Jurkat, Clone E6-1 (cell line): ENCODE data around the gene CDK14.

Source experiments
- DNase-seq: peaks from one replicate; pipeline ENCODE4 v3.0.0-alpha.2; 2011; ENCODE audit warnings: low read depth, low spot score
- H3K4me3 ChIP-seq: 2 replicates; pipeline ENCODE4 v1.5.1; 2011; ENCODE audit warnings: mild to moderate bottlenecking, low read length, control low read depth, moderate library complexity

The CDK14 gene

DNA sequence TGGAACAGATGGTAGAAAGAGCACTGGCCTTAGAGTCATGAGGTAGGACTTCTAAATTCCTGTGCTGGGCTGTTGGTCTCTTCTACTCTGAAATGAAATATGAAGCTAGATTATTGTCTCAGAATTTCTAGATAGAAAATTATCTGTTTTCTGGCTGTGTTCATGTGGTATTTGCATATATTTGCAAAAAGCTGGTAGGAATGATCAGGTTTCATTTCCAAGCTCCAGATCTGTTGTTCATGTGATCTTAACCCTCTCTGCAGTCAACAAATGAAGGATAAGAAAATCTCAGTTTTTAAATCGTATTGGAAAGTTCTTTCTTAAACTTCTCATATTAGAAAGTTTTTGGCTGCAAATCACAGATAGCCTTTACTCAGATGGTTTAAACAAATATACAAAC lies 248.3 kb downstream of the CDK14 start:
- no peak for DNase-seq
- H3K4me3 ChIP-seq, result no peak overlapping the region

DNA sequence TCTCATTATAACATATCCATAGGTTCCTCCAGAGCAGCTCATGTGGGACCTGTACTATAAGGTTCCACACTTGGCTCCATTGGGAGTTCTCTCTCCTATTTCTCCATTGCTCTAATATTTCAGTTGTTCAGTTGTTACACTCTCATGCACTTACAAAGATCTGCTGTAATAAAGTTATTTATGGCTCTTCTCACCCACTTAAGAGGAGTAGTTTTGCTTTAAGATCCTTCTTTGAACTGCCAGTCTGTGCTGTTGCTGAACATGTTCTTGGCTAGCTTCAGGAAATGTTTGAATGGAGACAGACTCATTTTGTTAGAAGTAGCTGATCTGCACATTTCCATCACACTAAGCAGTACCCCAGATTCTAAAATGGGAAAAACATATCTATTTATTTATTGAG lies 250.1 kb downstream of the CDK14 start:
- DNase-seq, result no peak
- no peak overlapping the region for H3K4me3 ChIP-seq

DNA sequence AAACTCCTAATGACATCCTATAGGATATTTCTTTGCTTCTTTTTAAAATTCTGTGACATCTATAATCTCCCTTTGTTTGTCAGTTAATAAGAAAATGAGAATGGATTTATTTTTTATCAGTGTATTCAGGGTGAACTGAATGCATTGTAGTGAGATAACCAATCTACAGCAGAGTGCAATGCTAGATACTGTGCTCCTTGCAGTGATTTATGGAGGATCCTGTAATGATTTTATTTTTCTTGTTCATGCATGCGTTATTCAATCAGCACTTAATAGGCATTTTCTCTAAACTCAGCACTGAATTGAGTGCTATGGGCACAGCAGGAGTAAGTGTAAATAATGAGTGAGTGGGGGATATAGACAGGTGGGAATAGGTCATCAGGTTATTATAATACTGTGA lies 253.9 kb downstream of the CDK14 start:
- no peak for DNase-seq
- H3K4me3 ChIP-seq, result no peak overlapping the region

DNA sequence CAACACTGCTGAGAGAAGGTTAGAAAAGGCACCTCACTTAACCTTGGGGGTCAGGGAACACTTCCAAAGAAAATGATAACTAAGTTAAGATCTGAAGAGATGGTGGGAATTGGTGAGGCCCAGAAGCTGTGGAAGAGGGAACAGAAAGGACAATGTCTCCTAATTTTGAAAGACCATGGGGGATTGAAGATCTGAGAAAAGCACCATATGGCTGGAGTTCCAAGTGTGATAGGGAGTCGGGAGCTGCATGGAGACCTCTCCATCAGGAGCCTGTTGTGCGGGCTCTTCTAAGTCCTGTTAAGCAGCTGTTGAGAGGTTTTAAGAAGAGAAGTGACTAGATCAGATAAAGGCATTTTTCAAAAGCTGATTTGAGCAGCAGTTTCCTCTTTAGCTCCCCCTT lies 254.3 kb downstream of the CDK14 start:
- H3K4me3 ChIP-seq, result no peak overlapping the region

DNA sequence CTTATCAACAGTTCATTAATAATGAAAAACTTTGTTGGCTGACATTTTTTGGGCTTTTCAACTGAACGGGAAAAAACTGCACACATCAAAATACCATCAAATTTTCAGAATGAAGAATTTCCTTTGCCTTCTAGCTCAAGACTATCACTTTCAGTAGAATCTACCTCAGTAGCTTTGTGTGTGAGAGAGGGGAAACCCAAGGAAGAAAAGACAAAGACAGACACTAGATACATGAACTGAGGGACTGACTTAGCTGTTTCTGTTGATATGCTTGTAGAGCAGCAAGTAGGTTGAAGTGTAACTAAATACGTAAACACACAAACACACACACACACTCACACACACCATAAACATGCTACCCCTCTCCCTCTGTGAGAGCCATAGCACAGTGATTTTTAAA lies 257.1 kb downstream of the CDK14 start:
- DNase-seq, result no peak
- no peak overlapping the region for H3K4me3 ChIP-seq

More for the DNA sequence above, 254.3 kb downstream of the CDK14 start:
- DNase-seq, result no peak

DNA sequence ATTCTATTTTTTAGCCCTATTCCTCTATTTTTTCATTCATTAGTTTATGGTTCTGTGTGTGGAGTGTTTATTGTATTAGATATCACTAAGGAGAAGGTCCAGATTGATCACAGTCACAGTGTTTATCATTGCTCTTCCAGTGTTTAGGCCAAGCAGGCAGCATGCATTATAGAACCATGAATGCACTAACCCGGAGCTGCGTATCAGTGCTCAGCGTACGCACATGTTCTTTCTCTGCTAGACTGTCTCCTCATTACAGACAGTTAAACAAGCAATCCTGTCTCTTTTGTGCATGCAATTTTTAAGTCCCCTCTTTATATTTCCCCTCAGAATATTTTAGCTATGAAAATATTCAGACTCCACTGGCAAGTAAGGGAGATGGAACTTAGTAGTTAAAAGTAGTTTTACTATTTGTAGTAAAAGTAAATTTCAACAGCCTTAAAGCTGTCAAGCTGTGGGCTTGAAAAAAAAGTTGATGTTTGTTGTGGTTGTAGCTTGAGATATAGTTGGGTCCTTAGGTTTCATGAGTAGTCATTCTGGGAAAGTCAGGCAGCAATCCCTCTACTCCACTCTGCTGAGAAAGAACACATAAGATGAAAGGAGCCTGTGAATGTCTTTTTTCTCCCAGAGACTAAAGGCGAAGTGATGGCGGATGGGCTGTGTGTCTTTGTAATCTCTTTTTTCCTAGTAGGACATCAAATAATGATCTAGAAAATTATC lies 260.4 kb downstream of the CDK14 start:
- H3K4me3 ChIP-seq, result no peak overlapping the region
- no peak for DNase-seq

DNA sequence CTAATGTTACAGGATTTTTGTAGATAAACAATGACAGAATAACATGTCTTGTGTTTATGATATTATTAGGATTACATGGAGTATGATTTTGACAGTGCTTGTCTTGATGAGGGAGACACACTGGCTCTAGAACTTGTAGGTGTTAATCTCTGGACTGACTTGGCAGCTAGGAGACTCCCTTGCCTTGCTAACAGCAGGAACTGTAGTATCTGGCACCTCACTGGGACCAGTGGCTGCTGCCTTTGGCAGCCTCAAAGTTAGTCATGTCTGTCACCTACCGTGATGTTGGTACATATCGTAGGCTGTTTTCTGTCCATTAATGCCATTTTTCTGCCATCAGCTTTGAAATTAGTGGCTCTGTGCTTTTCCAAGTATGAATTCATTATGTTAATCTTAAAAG lies 261.5 kb downstream of the CDK14 start:
- no peak for DNase-seq
- H3K4me3 ChIP-seq, result no peak overlapping the region

DNA sequence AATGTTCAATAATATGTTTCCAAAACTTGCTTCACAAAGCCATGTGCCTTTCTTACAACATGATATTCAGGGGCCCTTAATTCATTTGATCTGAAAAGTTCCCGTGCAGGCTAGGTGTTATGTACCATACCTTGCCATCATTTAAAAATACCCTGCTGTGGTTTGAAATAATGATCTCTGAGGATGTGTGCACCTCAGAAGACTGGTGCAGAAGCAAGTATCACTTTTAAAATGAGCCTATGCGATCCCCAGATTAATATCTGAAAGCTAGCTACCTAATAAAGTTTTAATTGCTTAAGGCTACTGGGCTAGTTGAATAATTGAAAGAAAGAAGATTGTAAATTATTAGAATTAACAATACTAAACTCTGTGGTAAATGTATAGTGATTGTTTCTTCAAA lies 262.4 kb downstream of the CDK14 start:
- no peak for DNase-seq
- H3K4me3 ChIP-seq, result no peak overlapping the region

DNA sequence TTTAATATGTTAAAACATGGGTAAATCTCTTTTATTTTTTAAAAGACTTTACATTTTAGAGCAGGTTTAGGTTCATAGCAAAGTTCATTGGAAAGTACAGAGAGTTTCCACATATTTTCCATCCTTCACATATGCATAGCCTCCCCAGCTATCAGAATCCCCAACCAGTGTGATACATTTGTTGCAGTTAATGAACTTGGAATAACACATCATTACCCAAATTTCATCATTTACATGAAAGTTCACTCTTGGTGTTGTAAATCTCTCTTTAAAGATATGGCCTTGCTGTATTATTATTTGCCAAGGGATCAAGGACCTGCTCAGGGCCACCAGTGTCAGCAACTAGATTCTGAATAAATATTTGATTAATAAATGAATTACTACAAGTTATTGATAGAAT lies 263.4 kb downstream of the CDK14 start:
- no peak overlapping the region for H3K4me3 ChIP-seq
- DNase-seq, result no peak

DNA sequence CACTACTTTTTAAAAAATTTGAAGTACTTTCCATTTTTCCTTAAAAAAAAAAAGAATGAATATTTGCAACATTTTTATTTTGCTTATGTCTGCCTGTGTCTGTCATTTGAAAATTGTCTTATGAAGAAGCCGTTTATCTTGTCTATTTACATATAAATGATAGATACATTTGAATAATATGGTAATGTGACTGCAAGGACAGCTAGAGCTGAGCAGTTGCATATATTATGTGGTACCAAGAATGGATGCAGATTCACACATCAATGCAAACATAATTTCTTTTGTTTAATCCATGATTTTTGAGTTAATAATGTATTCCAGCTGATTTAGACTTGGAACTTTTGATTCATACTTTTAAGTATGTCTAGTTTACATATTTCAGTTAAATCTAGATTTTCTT lies 268.0 kb downstream of the CDK14 start:
- no peak overlapping the region for H3K4me3 ChIP-seq
- DNase-seq, result no peak

DNA sequence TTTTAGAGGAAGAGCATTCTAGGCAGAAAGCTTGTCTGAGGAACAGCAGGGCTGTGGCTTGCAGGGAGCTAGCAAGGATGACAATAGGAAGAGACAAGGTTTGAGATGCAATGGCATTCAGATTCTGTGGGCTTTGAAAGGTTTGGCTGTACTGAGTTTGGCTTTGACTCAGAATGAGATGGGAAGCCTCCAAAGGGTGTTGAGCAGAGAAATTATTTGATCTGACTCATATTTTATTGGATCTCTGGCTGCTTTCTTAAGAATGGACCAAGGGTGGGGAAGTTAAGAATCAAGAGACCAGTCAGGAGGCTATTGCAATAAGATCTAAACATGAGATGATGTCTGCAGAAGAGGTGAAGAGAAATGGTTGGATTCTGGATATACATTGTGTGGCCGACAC lies 273.2 kb downstream of the CDK14 start:
- no peak overlapping the region for H3K4me3 ChIP-seq

DNA sequence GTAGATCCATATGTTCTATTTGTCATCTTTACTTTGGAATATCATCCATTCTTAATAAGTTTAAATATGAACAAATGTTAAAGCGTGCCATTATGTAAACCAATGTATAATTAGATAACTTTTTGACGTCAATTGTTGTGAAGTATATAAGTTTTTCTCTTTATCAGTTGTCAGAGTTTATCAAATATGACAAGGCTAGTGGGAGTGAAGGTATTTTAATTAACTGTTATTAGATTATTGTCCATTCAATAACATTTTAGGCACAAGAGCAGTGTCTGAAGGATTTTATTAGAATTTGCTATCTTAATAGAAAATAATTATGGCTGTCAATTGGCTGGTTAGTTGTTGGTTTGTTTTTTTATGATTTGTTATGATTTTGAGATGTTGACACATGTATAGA lies 280.6 kb downstream of the CDK14 start:
- H3K4me3 ChIP-seq, result no peak overlapping the region

More for the DNA sequence above, 273.2 kb downstream of the CDK14 start:
- no peak for DNase-seq

DNA sequence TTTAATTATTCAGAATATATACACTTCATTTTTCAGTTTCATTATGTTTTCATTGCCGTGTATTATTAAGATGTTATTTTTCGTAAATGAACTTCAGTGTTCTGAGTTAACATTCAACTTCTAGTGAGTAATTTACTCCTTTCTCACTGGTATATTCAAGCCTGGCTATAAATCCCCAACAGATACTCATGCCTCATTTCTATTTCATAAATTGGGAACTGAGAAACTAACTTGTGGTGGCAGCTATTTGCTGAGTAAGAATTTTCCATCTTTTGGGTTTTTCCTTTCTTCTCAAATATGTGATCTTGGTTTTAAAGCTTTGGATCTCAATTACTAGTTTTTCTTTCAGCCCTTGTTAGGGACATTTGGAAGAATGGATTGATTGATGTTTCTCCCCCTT lies 281.1 kb downstream of the CDK14 start:
- DNase-seq, result no peak
- H3K4me3 ChIP-seq, result no peak overlapping the region

More for the DNA sequence above, 280.6 kb downstream of the CDK14 start:
- no peak for DNase-seq

DNA sequence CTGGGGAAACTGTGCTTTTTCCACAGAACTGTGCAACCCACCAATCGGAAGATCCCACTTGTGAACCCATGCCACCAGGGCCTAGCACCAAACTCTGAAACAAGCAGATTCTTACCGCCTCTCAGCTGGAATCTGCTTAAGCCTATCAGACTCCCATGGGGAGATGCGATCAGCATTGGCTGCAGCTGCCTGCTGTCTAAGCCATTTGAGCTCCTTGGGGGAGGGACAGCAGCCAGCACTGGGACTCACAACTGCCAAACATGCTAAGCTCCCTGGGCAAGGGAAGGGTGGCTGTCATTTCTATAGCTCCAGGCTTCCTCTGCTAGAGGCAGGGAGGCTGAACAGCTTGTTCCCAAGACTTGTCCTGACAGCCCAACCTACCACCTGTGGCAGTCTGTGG lies 283.8 kb downstream of the CDK14 start:
- DNase-seq, result no peak
- no peak overlapping the region for H3K4me3 ChIP-seq

DNA sequence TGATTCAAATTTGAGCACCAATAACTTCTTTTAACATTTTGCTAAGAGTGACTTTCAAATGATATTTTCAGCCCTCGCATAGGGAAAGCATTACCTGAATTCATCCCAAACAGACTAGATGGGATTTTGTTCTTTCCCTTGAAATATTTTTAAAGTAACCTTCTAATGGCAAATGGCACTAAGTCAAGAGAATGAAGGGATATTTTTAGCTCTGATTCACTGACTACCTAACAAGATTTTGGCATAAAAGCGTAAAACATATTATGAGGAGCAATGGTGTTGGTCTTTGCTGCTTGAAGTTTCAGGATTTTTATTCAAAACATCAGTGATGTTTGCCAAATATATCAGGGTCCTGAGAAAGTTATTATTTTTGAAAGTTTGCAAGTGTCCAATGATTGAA lies 290.3 kb downstream of the CDK14 start:
- no peak overlapping the region for H3K4me3 ChIP-seq
- DNase-seq, result no peak

DNA sequence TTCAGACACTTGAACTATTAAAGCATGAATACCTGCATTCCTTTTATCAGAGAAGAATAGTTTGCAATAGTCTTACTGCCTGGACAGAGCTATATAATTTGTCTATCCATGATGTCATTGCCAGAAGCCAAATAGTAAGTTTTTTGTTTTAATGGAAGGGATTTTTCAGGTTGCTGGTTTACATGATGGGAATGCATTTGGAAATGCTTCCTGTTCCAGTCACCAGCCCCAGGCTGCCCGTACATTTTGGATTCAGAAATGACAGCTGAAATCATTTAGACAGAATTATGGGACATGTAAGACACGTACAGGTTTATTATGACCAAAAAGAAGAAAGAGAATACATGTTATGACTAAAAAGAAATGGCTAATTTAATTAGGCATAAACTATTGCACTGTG lies 293.1 kb downstream of the CDK14 start:
- no peak for DNase-seq
- H3K4me3 ChIP-seq, result no peak overlapping the region

DNA sequence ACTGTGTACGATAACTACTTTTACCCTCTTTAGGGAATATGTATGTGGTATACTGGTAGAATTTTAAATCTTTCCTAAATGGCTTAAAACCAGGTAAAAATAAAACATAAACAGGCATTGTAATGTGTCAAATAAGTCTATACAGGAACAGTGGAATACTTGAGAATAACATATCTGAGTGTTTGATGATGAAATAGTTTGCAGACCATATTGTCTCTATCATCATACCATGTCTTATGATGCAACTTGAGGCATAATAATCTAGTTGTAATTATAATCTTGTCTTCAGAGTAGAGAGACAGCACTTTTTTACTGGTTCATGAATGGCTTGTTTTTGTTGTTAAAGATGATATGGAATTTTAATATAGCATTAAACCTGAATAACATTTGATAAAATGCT lies 293.5 kb downstream of the CDK14 start:
- DNase-seq, result no peak
- no peak overlapping the region for H3K4me3 ChIP-seq

DNA sequence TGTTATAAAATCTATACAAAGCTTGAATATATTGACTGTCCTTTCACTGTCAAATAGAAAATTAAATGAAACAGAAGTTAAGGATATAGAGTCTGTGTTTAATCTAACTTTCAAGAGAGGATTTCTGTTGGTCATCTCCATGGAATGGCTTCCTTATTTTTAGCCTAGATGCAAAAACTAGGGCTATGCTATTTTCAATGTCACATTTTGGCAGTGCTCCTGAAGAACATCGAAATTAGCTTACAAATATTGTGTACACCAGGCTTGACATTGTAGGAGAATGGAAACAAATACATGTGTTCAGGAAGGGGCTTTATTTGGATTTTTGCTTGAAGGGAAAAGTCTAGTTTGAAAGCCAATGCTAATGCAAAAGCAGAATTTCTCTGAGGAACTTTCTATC lies 295.4 kb downstream of the CDK14 start:
- no peak overlapping the region for H3K4me3 ChIP-seq
- DNase-seq, result no peak

DNA sequence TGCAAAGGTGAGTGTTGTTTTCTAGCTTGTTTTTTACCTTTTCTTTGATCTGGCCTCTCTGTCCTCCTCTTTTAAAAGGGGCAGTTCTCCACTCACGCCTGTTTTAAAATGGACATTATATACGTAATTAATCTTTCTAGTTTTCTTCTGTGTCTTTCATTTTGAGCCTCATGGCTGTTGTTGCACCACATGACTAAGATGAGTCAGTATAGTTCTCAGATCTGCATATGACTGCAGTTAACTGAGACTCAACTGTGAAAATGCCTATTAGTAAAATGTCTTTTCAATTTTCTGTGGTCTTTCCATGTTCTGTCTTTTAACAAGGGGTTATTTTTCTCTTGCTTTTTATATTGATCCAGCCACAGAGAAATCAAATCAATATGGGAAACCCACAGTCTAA lies 296.1 kb downstream of the CDK14 start:
- H3K4me3 ChIP-seq, result no peak overlapping the region
- no peak for DNase-seq

DNA sequence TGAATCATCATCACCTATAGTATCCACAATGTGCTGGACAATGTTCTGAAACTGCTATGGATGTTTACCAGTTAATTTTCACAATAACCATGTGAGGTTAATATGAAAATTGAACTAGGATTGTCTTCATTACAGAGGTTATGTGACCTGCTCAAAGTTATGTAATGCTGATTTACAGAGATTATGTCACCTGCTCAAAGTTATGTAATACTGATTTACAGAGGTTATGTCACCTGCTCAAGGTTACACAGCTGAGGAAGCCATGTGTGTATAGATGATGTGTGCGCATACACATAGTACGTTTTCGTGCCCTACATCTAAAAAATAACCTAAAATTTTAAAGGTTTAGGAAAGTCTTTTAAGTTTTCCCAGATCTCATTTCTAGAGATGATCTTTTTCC lies 298.0 kb downstream of the CDK14 start:
- DNase-seq, result no peak
- H3K4me3 ChIP-seq, result no peak overlapping the region

DNA sequence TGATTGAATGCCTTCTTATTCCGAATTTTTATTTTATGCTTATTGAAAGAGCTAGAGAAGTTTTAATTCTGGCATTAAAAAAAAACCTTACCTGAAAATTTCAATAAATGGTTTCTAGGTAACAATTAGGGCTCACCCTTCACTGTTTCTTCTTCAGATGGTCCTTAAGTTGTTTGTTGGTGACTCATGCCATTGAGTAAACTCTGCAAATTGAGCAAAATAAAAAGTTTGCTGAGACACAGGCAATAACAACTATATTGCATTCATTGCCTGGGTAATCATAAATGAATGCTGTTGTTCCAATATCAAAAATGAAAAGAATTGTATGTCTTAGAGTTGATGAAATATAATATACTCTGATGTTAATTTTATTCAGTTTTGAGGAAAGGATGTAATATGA lies 300.3 kb downstream of the CDK14 start:
- no peak for DNase-seq
- H3K4me3 ChIP-seq, result no peak overlapping the region
